Upper lobe of left lung (tissue), 6 donors: ENCODE results near the gene ETFA. TPM values are rescaled to one million over a fixed set of nuclear protein-coding genes. Genes with fewer than 3 reads are reported as not detected.
A peak's percentile ranks its signal among the peaks of the same experiment; 100 is the strongest.

Experiments used
- ATAC-seq, 2 donors: fragments of 200-7000 bp; cut with Tn5 transposase; one replicate each; pipeline ENCODE4 v1.9.1; 2022; ENCODE audit warnings: mild to moderate bottlenecking in 2 of 2, moderate library complexity in 2 of 2; ENCODE audit not compliant: low FRiP score in 2 of 2
- DNase-seq, 2 donors: peaks; one replicate each; pipeline ENCODE4 v3.0.0-alpha.2; 2019 to 2020
- H3K27ac ChIP-seq, 4 donors: fragments of 200-600 bp; sonication (generic); one replicate each; pipeline ENCODE4 v1.5.1; 2016 to 2019
- H3K27me3 ChIP-seq, 4 donors: fragments of 200-600 bp; sonication (generic); one replicate each; pipeline ENCODE4 v1.5.1; 2017 to 2019
- H3K36me3 ChIP-seq, 4 donors: fragments of 200-600 bp; sonication (generic); one replicate each; pipeline ENCODE4 v1.5.1; 2016 to 2019
- H3K4me1 ChIP-seq, 4 donors: fragments of 200-600 bp; sonication (generic); one replicate each; pipeline ENCODE4 v1.5.1; 2018 to 2019
- H3K4me3 ChIP-seq, 4 donors: fragments of 200-600 bp; sonication (generic); one replicate each; pipeline ENCODE4 v1.5.1; 2017 to 2019; ENCODE audit warnings: mild to moderate bottlenecking in 2 of 4, moderate library complexity in 1 of 4
- H3K9me3 ChIP-seq, 4 donors: fragments of 200-600 bp; sonication (generic); one replicate each; pipeline ENCODE4 v1.5.1; 2018 to 2019
- EP300 ChIP-seq, 4 donors: sonication (generic); formaldehyde crosslinking; IDR thresholded peaks; one replicate each; pipeline ENCODE4 v1.5.1; 2017; ENCODE audit warnings: antibody characterized with exemption in 4 of 4, control low read depth in 2 of 4
- POLR2A ChIP-seq, 4 donors: fragments of 450-650 bp; IDR thresholded peaks; one replicate each; pipeline ENCODE4 v1.5.1; 2016 to 2017; ENCODE audit warnings: antibody characterized with exemption in 4 of 4, mild to moderate bottlenecking in 2 of 4
- POLR2AphosphoS5 ChIP-seq, 2 donors: sonication (generic); formaldehyde crosslinking; IDR thresholded peaks; one replicate each; pipeline ENCODE4 v1.5.1; 2017; ENCODE audit warnings: antibody characterized with exemption in 2 of 2
- WGBS, 2 donors: methylation state at CpG; one replicate each; pipeline ENCODE4 v1.1.5; 2017 to 2018; 5-methylcytosine and 5-hydroxymethylcytosine counted together
- total RNA-seq, 6 donors: library from RNA; depleted of rRNA in 4 of 6; stranded (reverse); fragments of >200 nt in 4 of 6; gene quantifications; one replicate each; pipeline versions ENCODE4 v1.1.0 to v1.2.1, GENCODE V29; 2016 to 2021
- TF ChIP-seq, protein P1 (sequence below), 6 experiments: fragments of 450-650 bp in 4 of 6; fragments of 200-600 bp in 2 of 6; sonication (generic) in 2 of 6; IDR thresholded peaks; one replicate each; pipeline ENCODE4 v1.5.1; 2016 to 2019; ENCODE audit warnings: antibody characterized with exemption in 6 of 6
- donor health status: DM: no; HTN: no; CAD: no; lungs with moderate emphysema.
- donor health status: DM: no; HTN: yes; CAD: no; lungs with severe emphysema.

The ETFA gene
- total RNA-seq, 6 donors from 2014 or later, result 31.6 to 82.9 (median 68.7) TPM

DNA sequence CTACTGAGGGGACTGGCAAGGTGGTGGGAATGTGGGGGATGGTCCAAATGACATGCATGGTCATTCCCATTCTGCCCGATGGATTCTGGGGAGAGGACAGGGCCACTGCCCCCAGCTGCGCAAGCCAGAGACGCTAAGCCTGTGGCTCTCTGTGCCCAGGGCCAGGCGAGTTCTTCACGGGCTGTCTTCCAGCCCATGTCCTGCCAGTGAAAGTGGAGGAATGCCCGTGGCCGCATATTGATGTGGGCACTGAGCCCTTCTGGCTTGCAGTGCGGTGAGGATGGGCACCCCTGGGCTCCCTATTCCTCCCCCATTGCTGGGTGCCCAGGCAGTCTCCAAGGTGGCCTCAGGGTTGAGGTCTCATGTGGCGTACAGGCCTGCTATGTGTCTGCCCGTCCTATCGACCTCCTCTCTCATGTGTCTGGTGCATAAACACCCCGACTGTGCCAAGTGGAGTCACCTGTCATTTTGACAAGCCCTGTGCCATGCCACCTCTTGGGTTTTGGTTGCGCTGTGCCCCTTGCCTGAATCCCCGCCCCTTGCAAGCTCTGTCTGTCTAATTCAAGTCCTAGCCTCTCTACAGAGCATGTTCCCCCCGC, 134.7 kb downstream of the ETFA start:
- Histone ChIP-seq H3K36me3 (no peaks in the 10 kb centered on the region), H3K27me3 (no peaks in the 10 kb centered on the region), H3K9me3 (no peaks in the 10 kb centered on the region), H3K4me1 (no peaks in the 10 kb centered on the region), H3K4me3 (no peak overlapping the region), H3K27ac (no peak overlapping the region)
- TF ChIP-seq POLR2AphosphoS5 (IDR thresholded peaks at IDR 0.05) (no peak), POLR2A (IDR thresholded peaks at IDR 0.05) (no peak), EP300 (IDR thresholded peaks at IDR 0.05) (no peak)
- TF ChIP-seq, protein P1, sequence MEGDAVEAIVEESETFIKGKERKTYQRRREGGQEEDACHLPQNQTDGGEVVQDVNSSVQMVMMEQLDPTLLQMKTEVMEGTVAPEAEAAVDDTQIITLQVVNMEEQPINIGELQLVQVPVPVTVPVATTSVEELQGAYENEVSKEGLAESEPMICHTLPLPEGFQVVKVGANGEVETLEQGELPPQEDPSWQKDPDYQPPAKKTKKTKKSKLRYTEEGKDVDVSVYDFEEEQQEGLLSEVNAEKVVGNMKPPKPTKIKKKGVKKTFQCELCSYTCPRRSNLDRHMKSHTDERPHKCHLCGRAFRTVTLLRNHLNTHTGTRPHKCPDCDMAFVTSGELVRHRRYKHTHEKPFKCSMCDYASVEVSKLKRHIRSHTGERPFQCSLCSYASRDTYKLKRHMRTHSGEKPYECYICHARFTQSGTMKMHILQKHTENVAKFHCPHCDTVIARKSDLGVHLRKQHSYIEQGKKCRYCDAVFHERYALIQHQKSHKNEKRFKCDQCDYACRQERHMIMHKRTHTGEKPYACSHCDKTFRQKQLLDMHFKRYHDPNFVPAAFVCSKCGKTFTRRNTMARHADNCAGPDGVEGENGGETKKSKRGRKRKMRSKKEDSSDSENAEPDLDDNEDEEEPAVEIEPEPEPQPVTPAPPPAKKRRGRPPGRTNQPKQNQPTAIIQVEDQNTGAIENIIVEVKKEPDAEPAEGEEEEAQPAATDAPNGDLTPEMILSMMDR (IDR thresholded peaks at IDR 0.05), result no peak
- DNase-seq (no peak), ATAC-seq (no peak)
- WGBS, 2 donors, result 91 to 95% methylated on average over 10 to 15 of the region's 15 CpGs

DNA sequence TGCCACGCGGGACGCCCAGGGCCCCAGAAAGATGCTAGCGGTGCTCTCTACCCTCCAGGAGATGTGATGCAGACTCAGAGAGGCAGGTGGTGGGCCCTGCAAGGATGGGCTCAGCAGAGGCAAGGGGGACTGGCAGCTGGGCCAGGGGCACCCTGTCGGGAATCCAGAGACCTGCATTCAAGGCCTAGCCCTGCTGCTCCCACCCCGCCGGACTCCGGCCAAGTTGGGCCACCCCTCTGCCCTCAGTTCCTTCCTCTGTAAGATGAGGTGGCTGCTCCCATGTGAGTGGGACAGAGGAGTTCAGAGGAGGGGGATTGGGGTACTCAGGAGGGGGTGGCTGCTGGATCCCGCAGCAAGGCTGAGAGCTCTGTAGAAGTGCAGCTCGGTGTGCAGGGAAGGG, 135.2 kb downstream of the ETFA start:
- H3K4me3 ChIP-seq, result no peak overlapping the region
- 88 to 98% methylated on average over 6 to 10 of the region's 10 CpGs for WGBS, 2 donors
- ATAC-seq (no peak), DNase-seq (peak in 1 of 2 donors; percentile 60)
- H3K36me3 ChIP-seq, result no peaks in the 10 kb centered on the region
- TF ChIP-seq, protein P1 (IDR thresholded peaks at IDR 0.05), result no peak
- no peak for TF ChIP-seq POLR2AphosphoS5 (IDR thresholded peaks at IDR 0.05)
- TF ChIP-seq POLR2A (IDR thresholded peaks at IDR 0.05), result no peak
- TF ChIP-seq EP300 (IDR thresholded peaks at IDR 0.05), result no peak
- H3K27me3 ChIP-seq, result no peaks in the 10 kb centered on the region
- H3K27ac ChIP-seq, result no peak overlapping the region
- H3K9me3 ChIP-seq, result no peaks in the 10 kb centered on the region
- no peaks in the 10 kb centered on the region for H3K4me1 ChIP-seq

DNA sequence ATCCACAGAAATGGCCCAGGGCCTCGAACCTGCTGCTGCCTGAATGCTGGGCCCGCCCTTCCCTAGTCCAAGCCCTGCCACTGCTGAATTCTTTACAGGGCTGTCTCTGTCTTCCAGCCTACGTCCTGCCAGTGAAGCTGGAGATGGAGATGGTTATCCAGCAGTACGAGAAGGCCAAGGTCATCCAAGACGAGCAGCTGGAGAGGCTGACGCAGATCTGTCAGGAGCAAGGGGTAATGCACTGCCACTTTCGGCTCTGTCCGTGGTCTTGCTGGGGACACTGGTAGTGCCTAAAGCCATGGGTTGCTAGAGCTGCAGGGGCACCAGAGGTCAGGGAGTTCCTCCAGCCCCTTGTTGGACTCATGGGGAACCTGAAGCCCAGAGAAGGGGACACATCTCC, 135.8 kb downstream of the ETFA start:
- whole genome bisulfite sequencing, 2 donors, result 87 to 93% methylated on average over 4 to 8 of the region's 8 CpGs
- ATAC-seq, result no peak

DNA sequence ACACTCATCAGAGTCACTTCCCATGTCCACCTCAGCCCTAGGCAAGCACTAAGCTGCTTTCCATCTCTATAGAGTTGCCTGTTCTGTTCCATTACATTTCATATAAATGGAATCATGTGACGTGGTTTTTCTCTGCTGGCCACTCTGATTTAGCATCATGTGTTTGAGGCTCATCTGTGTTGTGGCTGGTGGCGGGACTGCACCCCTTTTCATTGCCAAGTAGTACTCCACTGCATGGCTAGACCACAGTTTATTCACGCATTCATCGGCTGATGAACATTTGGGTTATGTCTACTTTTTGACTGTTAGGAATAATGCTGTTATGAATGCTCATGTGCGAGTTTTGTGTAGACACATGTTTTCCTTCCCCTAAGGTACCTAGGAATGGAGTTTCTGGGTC, 136.6 kb downstream of the ETFA start:
- Histone ChIP-seq H3K9me3 (no peaks in the 10 kb centered on the region), H3K27me3 (no peaks in the 10 kb centered on the region), H3K36me3 (no peaks in the 10 kb centered on the region), H3K4me3 (no peak overlapping the region), H3K27ac (no peak overlapping the region), H3K4me1 (peaks cover 0 to 10% (median 7%) of the 10 kb centered on the region in 4 donors)
- WGBS, 2 donors, result 83 to 94% methylated on average over 5 of the region's 5 CpGs
- ATAC-seq, result no peak
- TF ChIP-seq POLR2AphosphoS5 (IDR thresholded peaks at IDR 0.05), result no peak
- TF ChIP-seq, protein P1 (IDR thresholded peaks at IDR 0.05), result no peak
- no peak for TF ChIP-seq POLR2A (IDR thresholded peaks at IDR 0.05)
- TF ChIP-seq EP300 (IDR thresholded peaks at IDR 0.05), result no peak
- DNase-seq, result no peak

More for the DNA sequence above, 135.8 kb downstream of the ETFA start:
- H3K36me3 ChIP-seq, result no peaks in the 10 kb centered on the region
- TF ChIP-seq POLR2AphosphoS5 (IDR thresholded peaks at IDR 0.05) (no peak), EP300 (IDR thresholded peaks at IDR 0.05) (no peak), POLR2A (IDR thresholded peaks at IDR 0.05) (no peak)
- TF ChIP-seq, protein P1 (IDR thresholded peaks at IDR 0.05), result no peak
- DNase-seq, result no peak
- H3K27ac ChIP-seq, result no peak overlapping the region
- H3K4me3 ChIP-seq, result no peak overlapping the region
- no peaks in the 10 kb centered on the region for H3K27me3 ChIP-seq
- peaks cover 0 to 2% (median 1%) of the 10 kb centered on the region in 4 donors for H3K4me1 ChIP-seq
- no peaks in the 10 kb centered on the region for H3K9me3 ChIP-seq

DNA sequence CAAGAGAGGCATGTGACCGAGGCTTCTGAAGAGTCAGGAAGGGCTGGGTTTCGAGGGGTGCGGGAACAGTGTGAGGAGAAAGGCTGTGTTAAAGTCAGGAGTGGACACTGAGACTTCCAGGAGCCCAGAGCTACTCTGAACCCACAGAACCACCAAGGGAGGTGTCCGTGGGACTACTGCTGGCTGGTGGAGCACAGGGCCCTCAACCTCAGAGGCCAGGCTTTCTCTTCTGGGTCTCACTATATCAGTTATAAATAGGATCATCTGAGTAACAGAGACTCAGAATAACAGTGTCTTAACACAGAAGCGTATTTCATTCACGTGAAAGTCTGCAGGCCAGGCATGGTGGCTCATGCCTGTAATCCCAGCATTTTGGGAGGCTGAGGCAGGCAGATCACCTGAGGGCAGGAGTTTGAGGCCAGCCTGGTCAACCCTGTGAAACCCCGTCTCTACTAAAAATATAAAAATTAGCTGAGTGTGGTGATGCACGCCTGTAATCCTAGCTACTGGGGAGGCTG, 137.9 kb downstream of the ETFA start:
- H3K4me3 ChIP-seq, result no peak overlapping the region
- H3K4me1 ChIP-seq, result peaks cover 0 to 13% (median 11%) of the 10 kb centered on the region in 4 donors
- WGBS, 2 donors, result 78 to 87% methylated on average over 8 of the region's 8 CpGs
- H3K36me3 ChIP-seq, result no peaks in the 10 kb centered on the region
- DNase-seq (no peak), ATAC-seq (no peak)
- TF ChIP-seq, protein P1 (IDR thresholded peaks at IDR 0.05), result no peak
- no peak for TF ChIP-seq EP300 (IDR thresholded peaks at IDR 0.05)
- TF ChIP-seq POLR2AphosphoS5 (IDR thresholded peaks at IDR 0.05), result no peak
- TF ChIP-seq POLR2A (IDR thresholded peaks at IDR 0.05), result no peak
- H3K27ac ChIP-seq, result no peak overlapping the region
- H3K27me3 ChIP-seq, result no peaks in the 10 kb centered on the region
- no peaks in the 10 kb centered on the region for H3K9me3 ChIP-seq
